Suprapubic skin (tissue), 4 donors: Measurements from ENCODE around the gene RPRM. TPM values are rescaled to one million over a fixed set of nuclear protein-coding genes. Genes with fewer than 3 reads are reported as not detected.

Source experiments
- DNase-seq, 2 donors: peaks; one replicate each; pipeline ENCODE4 v3.0.0-alpha.2; 2019; ENCODE audit warnings: low spot score in 2 of 2
- H3K27ac ChIP-seq: fragments of 200-600 bp; sonication (generic); one replicate; pipeline ENCODE4 v1.5.1; 2019
- H3K27me3 ChIP-seq: fragments of 200-600 bp; sonication (generic); one replicate; pipeline ENCODE4 v1.5.1; 2019
- H3K36me3 ChIP-seq: fragments of 200-600 bp; sonication (generic); one replicate; pipeline ENCODE4 v1.5.1; 2019
- H3K4me1 ChIP-seq: fragments of 200-600 bp; sonication (generic); one replicate; pipeline ENCODE4 v1.5.1; 2019
- H3K4me3 ChIP-seq: fragments of 200-600 bp; sonication (generic); one replicate; pipeline ENCODE4 v1.5.1; 2019; ENCODE audit warnings: mild to moderate bottlenecking
- H3K9me3 ChIP-seq: fragments of 200-600 bp; sonication (generic); one replicate; pipeline ENCODE4 v1.5.1; 2019
- EP300 ChIP-seq: sonication (generic); formaldehyde crosslinking; IDR thresholded peaks from one replicate; pipeline ENCODE4 v1.6.1; 2017; ENCODE audit warnings: antibody characterized with exemption
- POLR2A ChIP-seq, 2 donors: fragments of 450-650 bp; IDR thresholded peaks; one replicate each; pipeline ENCODE4 v1.6.1; 2017; ENCODE audit warnings: antibody characterized with exemption in 2 of 2, mild to moderate bottlenecking in 2 of 2, moderate library complexity in 2 of 2
- POLR2AphosphoS5 ChIP-seq, 3 donors: sonication (generic); formaldehyde crosslinking; IDR thresholded peaks; one replicate each; pipeline ENCODE4 v1.6.1; 2017; ENCODE audit warnings: antibody characterized with exemption in 3 of 3
- WGBS: methylation state at CpG from one replicate; pipeline ENCODE4 v1.1.5; 2018; 5-methylcytosine and 5-hydroxymethylcytosine counted together
- total RNA-seq, 4 donors: library from RNA; depleted of rRNA; stranded (reverse); fragments of >200 nt; gene quantifications; one replicate each; pipeline ENCODE4 v1.1.0, GENCODE V29; 2016
- TF ChIP-seq, protein P1 (sequence below), 2 donors: fragments of 200-600 bp in 1 of 2; fragments of 450-650 bp in 1 of 2; sonication (generic) in 1 of 2; IDR thresholded peaks; one replicate each; pipeline ENCODE4 v1.5.1; 2016 to 2019; ENCODE audit warnings: antibody characterized with exemption in 2 of 2, mild to moderate bottlenecking in 1 of 2, moderate library complexity in 1 of 2

Gene RPRM
- total RNA-seq, 4 donors from 2014 or later, result 1.5 TPM; not detected in 3

DNA sequence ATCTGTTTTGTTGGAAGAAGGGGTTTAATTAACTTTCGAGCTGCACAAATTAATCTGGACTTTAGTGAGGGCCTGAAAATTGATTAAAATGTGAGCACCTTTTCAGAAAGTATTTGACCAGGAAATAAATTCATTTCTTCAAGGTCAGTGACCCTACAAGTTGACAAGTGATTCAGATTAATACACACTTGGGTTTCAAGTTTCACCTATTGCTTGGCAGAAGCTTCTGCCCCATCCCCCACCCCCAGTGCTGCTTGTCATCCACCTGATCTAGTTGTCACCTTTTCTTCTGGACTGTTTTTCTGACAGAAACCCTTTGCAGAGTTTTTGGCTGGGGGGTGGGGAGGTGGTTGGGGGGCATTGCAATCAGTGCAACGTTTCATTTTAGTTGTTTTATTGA lies 46.2 kb downstream of the RPRM start:
- no peak for DNase-seq
- WGBS, result 57% methylated on average over 2 of the region's 2 CpGs
- no peaks in the 10 kb centered on the region for H3K9me3 ChIP-seq
- H3K27me3 ChIP-seq, result no peaks in the 10 kb centered on the region
- H3K27ac ChIP-seq, result no peak overlapping the region
- H3K4me3 ChIP-seq, result no peak overlapping the region
- H3K36me3 ChIP-seq, result no peaks in the 10 kb centered on the region
- H3K4me1 ChIP-seq, result no peaks in the 10 kb centered on the region
- TF ChIP-seq EP300 (no peak), POLR2AphosphoS5 (IDR thresholded peaks at IDR 0.05) (no peak), POLR2A (IDR thresholded peaks at IDR 0.05) (no peak)
- TF ChIP-seq, protein P1, sequence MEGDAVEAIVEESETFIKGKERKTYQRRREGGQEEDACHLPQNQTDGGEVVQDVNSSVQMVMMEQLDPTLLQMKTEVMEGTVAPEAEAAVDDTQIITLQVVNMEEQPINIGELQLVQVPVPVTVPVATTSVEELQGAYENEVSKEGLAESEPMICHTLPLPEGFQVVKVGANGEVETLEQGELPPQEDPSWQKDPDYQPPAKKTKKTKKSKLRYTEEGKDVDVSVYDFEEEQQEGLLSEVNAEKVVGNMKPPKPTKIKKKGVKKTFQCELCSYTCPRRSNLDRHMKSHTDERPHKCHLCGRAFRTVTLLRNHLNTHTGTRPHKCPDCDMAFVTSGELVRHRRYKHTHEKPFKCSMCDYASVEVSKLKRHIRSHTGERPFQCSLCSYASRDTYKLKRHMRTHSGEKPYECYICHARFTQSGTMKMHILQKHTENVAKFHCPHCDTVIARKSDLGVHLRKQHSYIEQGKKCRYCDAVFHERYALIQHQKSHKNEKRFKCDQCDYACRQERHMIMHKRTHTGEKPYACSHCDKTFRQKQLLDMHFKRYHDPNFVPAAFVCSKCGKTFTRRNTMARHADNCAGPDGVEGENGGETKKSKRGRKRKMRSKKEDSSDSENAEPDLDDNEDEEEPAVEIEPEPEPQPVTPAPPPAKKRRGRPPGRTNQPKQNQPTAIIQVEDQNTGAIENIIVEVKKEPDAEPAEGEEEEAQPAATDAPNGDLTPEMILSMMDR (IDR thresholded peaks at IDR 0.05), result no peak

GRCh38 chr2:153431114-153431513 lies 47.4 kb downstream of the RPRM start:
- Histone ChIP-seq H3K9me3 (no peaks in the 10 kb centered on the region), H3K4me3 (no peak overlapping the region), H3K27me3 (no peaks in the 10 kb centered on the region), H3K36me3 (no peaks in the 10 kb centered on the region), H3K4me1 (no peaks in the 10 kb centered on the region), H3K27ac (no peak overlapping the region)
- DNase-seq, result no peak
- TF ChIP-seq EP300 (no peak), POLR2AphosphoS5 (IDR thresholded peaks at IDR 0.05) (no peak), POLR2A (IDR thresholded peaks at IDR 0.05) (no peak)
- WGBS, result 78% methylated on average over 1 of the region's 1 CpG
